GM21576 (cell line): ENCODE results near the gene CELA1.
"Not testable (repeated sequence)": the region's sequence is repeated elsewhere in the genome, so short reads cannot be mapped to it uniquely, and the experiment has no call there.

Experiments
- ATAC-seq: cut with Tn5 transposase; IDR thresholded peaks from one replicate; pipeline ENCODE4 v1.9.1; 2021; ENCODE audit warnings: mild to moderate bottlenecking, moderate library complexity; ENCODE audit not compliant: unreplicated experiment

CELA1 gene

DNA sequence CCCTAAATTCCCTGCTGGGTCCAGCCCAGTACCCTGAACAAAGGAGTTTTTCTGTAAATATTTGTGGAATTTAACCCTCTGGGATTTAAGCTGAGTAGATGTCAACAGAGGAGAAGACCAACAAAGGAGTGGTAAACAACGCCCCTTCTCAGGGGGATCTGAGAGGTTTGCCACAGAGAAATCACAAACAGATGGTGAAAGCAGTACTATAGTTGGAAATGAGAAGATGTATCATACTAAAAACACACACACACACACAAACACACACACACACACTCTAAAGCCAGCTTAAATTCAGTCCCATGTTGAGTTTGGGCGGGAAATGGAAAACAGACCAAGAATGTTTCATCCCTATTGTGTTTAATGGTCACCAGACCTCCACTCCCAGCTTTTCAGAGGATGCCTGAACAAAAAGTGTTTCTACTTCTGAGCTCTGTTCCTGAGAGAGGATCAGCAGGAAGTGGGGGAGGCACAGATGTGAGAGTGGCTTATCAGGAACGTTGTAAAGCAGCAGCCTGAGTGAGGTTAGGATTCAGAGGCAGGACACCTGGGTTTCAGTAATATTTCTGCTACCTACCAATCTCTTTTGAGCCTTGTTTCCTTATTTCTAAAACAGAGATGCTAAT lies 25.7 kb downstream of the CELA1 start:
- no peak for ATAC-seq

- ATAC-seq, result no peak
These were observed 26.2 kb downstream of the CELA1 start for GRCh38 chr12:51320311-51320694.

DNA sequence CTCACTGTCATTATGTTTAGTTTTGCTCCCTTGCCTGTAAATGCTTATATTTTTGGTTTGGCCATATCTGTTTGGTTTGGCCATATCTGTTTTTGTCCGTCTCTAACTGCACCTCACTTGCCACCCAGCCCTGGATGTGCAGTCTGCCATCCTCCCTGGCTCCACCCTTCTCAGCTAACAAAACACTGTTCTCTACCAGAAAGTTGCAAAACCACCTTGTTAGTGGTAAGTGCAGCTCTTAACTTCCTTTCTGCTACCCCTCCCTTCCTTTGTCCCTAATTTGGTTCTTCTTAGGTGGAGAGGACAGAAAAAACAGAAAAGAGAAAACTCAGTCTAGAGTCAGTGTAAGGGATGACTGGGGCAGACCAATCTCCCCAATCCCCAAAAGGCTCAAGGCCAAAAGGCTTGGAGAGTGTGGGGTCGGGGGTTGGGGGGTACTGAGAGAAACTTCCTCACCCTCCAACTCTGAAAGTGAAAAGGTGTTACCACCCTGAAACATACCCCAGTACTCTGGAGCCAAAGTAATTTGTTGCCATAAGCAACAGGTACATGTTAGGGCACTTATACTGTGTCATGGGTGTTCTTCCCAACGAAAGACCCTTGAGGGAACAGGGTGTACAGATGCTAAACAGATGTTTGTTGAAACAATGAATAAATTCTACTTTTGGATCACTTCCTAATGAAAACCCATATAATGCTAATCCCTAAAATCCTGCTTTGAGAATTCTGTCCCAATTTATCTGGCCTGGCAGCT lies 27.5 kb downstream of the CELA1 start:
- ATAC-seq, result no peak

DNA sequence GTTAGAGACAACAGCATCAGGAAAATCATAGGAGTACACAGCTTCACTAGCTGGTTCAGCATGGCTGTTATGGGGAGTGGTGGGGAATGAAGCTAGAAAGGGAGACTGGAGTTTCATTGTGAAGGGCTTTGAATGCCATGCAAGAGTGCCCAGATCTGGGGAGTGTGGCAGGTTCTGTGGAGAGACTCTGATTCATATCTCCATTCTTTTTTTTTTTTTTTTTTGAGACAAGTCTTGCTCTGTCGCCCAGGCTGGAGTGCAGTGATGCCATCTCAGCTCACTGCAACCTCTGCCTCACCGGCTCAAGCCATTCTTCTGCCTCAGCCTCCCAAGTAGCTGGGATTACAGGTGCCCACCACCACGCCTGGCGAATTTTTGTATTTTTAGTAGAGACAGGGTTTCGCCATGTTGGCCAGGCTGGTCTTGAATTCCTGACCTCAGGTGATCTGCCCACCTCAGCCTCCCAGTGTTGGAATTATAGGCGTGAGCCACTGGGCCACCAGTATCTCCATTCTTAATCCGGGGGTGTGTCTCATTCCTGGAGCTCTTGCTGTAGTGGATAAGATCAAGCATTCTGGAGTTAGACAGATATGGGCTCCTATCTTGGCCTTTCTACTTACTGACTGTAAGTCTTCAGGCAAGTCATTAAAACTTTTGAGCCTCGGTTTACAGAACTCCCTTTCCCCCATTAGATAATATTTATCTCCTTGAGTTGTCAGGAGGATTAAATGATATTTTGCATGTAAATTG lies 28.2 kb downstream of the CELA1 start:
- not testable (repeated sequence) for ATAC-seq

- ATAC-seq, result no peak
These were observed 35.1 kb downstream of the CELA1 start for GRCh38 chr12:51311389-51311788.

DNA sequence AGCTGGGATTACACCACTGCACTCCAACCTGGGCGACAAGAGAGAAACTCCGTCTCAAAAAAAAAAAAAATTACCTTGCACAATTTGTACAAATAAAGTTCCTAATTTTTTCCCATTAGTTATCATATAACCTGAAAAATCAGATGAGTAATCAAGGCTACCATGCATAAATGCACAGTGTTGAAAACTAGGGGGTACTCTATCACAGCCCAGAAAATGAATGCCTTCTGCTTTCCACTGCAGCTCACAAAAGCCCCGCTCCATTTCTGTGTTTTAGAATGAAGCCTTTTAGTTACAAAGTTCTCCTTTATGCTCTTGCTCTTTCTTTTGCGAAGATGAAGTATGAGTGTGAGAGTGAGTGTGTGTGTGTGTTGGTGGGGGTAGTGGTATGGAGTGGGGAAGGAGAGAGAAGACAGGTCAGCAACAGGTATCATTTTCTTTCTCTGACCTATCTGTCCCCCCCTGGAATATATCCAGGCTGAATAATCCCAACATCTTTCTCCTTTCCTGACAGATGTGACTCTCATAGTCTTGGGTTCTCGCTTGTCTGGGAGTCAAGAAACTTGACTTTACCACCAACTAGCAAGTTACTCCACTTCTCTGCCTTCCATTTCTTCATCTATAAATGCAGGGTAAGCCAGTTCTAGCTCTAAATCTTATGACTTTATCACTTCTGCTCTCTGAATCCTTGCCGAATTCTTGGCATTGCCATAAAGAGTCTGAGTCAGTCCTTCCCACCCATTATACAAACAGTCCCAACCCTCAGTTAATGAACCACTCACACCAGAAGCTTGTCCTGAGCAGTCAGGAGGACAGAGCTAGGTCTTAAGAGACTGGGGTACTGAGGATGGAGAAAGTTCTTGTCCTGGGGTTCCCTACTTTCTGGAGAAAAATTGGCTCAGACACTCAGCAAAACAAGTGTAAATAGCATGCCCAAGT lies 38.6 kb downstream of the CELA1 start:
- ATAC-seq, result no peak

DNA sequence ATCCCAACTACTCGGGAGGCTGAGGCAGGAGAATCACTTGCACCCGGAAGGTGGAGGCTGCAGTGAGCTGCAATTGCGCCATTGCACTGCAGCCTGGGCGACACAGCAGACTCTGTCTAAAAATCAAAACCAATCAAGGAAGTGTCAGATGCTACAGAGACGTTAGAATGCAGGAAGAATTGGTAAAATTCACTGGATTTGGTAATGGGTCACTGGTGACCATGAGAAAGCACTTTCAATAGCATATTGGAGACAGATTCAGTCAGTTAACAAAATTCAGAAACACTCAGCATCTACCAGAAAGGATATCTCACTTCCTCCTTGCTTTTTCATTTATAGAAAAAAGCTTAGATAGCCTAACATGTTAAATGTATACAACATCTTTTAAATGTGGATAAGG lies 40.0 kb downstream of the CELA1 start:
- no peak for ATAC-seq

GRCh38 chr12:51300768-51301167 lies 45.7 kb downstream of the CELA1 start:
- ATAC-seq, result not testable (repeated sequence)

GRCh38 chr12:51295651-51296050 lies 50.8 kb downstream of the CELA1 start:
- ATAC-seq, result no peak

DNA sequence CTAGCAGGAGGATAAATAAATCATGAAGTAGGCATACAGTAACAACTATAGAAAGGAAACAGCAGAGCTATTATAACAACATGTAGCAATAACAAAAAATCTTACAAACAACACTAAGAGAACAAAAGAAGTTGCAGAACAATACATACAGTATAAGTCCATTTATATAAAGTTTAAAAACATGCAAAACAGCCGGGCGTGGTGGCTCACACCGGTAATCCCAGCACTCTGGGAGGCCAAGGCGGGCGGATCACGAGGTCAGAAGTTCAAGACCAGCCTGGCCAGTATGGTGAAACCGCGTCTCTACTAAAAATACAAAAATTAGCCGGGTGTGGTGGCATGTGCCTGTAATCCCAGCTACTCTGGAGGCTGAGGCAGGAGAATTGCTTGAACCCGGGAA lies 52.4 kb downstream of the CELA1 start:
- not testable (repeated sequence) for ATAC-seq

- ATAC-seq, result no peak
These were observed 52.8 kb downstream of the CELA1 start for GRCh38 chr12:51293696-51294095.

DNA sequence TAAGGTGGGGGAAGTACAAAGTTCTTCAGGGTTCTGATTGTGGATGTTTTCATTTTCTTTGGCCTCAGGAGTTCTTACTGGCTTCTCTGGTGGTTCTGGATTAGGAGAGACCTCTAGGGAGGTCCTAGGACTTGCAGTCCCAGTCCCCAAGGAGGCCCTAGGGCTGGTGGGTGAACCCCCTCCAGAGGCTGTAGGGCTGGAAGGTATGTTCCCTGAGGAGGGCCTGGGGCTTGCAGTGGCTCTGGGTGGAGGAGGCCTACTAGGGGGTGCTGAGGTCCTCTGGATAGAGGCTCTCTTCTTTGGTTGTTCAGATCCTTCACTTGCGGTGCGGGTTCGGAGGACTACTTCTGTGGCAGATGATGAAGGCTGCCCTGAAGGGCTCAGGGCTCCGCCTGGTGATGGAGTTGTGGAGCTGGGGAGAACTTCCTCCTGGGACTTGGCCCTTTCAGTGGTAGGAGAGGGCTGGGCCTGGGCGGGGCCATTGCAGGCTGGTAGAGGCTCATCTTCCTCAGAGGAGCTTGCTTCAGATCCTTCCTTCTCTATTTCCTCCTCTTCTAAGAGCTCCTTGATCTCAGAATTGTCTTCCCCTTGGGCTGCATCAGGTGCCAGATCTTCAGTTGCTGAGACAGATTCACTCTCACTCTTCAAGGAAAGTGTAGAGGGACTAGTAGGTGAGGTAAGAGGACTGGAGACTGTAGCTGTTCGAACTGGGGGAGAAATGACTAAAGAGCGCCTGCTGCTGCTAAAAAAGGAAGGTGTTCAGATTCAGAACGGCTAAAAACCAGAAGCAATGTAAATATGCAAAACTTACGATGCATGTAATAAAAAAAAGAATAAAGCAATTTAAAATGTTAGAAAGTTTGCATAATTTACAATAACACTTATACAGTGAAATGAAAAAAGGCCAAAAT lies 54.6 kb downstream of the CELA1 start:
- ATAC-seq, result not testable (repeated sequence)

GRCh38 chr12:51285843-51286242 lies 60.6 kb downstream of the CELA1 start:
- ATAC-seq, result no peak

GRCh38 chr12:51281202-51281924 lies 65.1 kb downstream of the CELA1 start:
- no peak for ATAC-seq
